RCC 7860 (cell line): ENCODE data around the gene NCOA1.

Experiments
- DNase-seq: peaks from one replicate; pipeline ENCODE4 v3.0.0-alpha.2; 2015; ENCODE audit warnings: low spot score
- FAIRE-seq: peaks from 2 replicates; lab custom pipeline; 2012; peaks lifted over from hg19 to GRCh38; lab: Jason Lieb, UNC

NCOA1 gene

GRCh38 chr2:24724111-24724775, 233.2 kb downstream of the NCOA1 start:
- FAIRE-seq (peak; percentile 2), DNase-seq (no peak)

DNA sequence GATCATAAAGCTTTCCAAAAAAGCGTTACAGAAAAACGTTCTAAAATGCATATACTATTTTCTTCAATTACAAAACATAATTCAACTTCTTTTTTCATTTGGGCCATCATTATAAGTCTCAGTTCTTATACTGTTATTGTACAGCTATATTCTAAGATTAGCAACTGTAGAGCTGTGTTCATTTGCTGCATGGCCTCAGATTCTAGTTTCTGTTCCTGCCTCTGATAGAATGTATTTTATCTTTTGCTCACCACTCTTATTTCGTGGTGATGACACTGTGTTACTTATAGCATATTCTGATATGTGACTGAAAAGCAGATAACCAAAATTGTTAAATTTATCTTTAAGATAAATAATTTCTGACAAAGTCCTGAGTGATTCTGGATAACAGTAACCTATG, 234.9 kb downstream of the NCOA1 start:
- no peak for DNase-seq
- FAIRE-seq: no peak

- DNase-seq: no peak
- FAIRE-seq: no peak
Measured at GRCh38 chr2:24730481-24730880, 239.4 kb downstream of the NCOA1 start.

- no peak for DNase-seq
- FAIRE-seq: no peak
Measured at GRCh38 chr2:24731040-24731439, 240.0 kb downstream of the NCOA1 start.

DNA sequence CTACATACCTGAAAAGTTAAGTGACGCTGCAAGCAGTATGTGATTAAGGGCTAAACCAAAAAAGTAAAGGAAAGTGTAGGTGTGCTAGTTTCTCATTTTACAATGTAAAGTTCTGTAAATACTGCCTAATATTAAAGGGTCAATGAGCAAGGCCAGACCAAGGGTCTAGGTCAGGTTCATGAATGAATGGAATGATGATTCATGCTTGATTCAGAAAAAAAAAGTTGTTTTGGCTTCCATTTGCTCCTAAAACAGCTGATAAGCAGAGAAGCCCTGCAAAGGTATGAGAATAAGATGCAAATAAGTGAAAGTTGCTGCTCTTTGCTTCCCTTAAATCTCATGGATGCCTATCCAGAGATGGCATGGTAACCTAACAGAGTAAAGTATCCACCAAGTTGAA, 240.9 kb downstream of the NCOA1 start:
- no peak for DNase-seq
- FAIRE-seq: no peak

- no peak for FAIRE-seq
- no peak for DNase-seq
Measured at GRCh38 chr2:24734741-24735140, 243.7 kb downstream of the NCOA1 start.

DNA sequence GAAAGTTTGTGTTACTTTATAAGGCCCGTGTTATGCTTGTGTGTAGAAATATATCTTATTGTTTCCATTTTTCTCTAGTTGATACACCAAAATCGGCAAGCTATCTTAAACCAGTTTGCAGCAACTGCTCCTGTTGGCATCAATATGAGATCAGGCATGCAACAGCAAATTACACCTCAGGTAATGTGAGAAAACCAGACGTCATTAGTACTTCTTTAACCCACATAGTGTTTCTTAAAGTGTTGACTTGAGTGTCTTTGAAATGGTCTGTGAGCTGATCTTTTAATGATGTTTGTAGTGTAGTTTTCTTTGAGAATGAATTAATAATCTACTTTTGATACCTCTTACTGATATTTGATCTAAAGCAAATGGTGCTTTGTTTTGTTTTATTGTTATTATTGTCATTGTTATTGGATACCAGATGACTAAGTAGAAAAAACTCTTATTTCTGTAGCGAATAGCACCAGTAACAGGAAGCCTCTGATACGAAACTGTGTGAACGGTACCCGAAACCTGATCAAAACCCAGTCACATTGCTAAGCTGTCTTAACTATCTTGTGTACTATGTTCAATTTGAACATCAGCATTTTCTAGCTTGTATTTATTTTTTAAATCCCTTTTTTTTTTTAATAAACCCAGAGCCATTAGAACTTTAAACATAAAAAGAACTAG, 248.4 kb downstream of the NCOA1 start:
- FAIRE-seq (no peak), DNase-seq (no peak)

DNA sequence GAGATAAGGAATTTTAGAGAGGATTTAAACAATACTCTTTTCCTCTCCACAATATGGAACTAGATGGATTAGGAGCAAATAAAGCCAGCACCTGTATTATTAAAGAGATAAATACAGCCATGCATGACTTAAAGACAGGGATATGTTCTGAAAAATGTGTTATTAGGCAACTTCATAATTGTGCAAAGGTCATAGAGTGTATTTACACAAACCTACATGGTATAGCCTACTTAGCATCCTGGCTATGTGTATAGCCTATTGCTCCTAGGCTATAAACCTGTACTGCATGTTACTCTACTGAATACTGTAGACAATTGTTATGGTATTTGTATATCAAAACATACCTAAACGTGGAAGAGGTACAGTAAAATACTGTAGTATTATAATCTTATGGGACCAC, 249.1 kb downstream of the NCOA1 start:
- FAIRE-seq: no peak
- no peak for DNase-seq

DNA sequence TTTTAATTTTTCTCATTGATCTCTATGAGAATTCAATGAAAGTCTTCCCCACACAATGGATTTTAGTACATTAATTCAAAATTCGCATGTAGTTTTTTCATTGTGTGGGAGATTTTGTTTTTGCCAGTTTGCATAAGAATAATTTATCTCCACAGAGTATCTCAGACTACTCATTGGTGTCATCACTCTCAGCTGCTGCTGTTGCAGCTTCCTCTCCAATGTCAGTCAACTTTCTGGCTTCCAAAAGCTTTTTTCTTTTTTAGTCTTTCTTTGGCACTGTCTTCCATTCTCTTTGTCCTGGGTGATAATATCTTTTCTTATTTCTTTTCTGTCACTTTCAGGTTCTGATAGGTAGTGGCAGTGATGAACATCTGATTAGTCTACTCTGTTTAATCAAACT, 251.7 kb downstream of the NCOA1 start:
- no peak for FAIRE-seq
- no peak for DNase-seq

GRCh38 chr2:24743924-24744323, 252.9 kb downstream of the NCOA1 start:
- DNase-seq (no peak), FAIRE-seq (no peak)

DNA sequence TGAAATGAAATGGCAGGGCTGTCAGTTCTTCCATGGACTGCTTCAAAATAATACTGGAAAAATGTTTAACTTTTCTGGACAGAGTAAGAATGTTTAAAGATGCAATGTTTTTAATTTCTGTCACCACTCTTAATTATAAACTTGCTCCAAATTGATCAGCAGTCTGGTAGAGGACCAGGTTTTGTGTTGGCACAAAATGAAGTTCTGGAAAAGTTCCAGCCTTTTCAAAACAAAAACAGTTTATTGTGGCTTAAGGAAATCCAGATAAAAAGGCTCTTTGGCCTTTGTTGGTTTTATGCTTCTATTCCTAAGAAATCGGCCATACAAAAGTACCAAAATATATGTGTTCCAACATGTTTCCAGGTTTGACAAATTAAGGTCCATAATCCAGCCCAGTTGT, 253.3 kb downstream of the NCOA1 start:
- no peak for DNase-seq
- no peak for FAIRE-seq

- FAIRE-seq: no peak
- DNase-seq: no peak
Measured at GRCh38 chr2:24745825-24746224, 254.8 kb downstream of the NCOA1 start.

- FAIRE-seq (no peak), DNase-seq (no peak)
Measured at GRCh38 chr2:24747299-24747698, 256.2 kb downstream of the NCOA1 start.

GRCh38 chr2:24749069-24749691, 258.1 kb downstream of the NCOA1 start:
- DNase-seq: no peak
- FAIRE-seq: no peak

- FAIRE-seq: no peak
- DNase-seq: no peak
Measured at GRCh38 chr2:24754985-24755705, 264.1 kb downstream of the NCOA1 start.

GRCh38 chr2:24756789-24757188, 265.7 kb downstream of the NCOA1 start:
- DNase-seq (no peak), FAIRE-seq (no peak)

- no peak for FAIRE-seq
- DNase-seq: no peak
Measured at GRCh38 chr2:24761866-24762265, 270.8 kb downstream of the NCOA1 start.

DNA sequence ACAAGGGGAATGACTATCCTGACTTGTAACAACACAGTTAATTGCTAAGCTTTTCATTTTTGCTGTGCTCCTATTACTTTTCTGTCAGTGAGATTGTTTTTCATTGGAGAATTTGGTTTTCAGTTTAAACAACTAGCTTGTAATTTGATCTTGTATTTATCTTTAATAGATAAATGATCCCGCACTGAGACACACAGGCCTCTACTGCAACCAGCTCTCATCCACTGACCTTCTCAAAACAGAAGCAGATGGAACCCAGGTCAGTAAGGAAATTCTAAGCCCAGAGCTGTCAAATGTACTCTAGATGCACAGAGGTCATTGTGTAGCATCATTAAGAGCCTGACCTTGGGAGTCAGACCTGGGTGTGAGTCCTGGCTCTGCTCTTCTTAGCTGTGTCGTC, 271.5 kb downstream of the NCOA1 start:
- no peak for DNase-seq
- no peak for FAIRE-seq

DNA sequence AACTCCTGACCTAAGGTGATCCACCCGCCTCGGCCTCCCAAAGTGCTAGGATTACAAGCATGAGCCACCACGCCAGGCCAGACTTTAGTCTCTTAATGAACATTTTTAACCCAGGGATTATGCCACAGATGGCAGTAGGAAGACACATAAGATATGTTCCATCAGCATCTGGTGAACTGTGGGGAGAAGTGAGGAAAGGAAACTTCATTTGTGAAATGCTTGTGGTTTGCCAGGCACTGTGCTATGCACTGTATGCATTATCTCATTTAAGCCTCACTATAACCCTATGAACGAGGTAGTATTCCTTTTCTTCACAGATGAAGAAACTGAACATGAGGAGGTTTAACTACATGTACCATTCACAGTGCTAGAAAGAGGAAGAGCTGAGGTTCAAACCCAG, 272.8 kb downstream of the NCOA1 start:
- no peak for DNase-seq
- no peak for FAIRE-seq

GRCh38 chr2:24766609-24767008, 275.6 kb downstream of the NCOA1 start:
- FAIRE-seq (no peak), DNase-seq (no peak)

DNA sequence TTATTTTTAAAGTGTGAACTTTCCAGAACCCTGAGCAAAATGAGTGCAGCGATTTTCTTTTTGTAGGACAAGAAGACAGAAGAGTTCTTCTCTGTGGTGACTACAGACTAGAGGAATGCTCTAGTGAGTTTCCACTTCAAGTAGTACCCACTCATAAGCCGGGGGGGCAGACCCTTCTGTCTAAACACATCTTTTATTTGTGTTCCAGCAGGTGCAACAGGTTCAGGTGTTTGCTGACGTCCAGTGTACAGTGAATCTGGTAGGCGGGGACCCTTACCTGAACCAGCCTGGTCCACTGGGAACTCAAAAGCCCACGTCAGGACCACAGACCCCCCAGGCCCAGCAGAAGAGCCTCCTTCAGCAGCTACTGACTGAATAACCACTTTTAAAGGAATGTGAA, 277.0 kb downstream of the NCOA1 start:
- DNase-seq (no peak), FAIRE-seq (no peak)

- DNase-seq: no peak
- FAIRE-seq: no peak
Measured at GRCh38 chr2:24768601-24769000, 277.5 kb downstream of the NCOA1 start.
